Fibroblast of villous mesenchyme (primary cell): ENCODE data around the gene UTS2R. TPM values are rescaled to one million over a fixed set of nuclear protein-coding genes. Genes with fewer than 3 reads are reported as not detected.
"Not testable (repeated sequence)": the region's sequence is repeated elsewhere in the genome, so short reads cannot be mapped to it uniquely, and the experiment has no call there.

Experiments
- DNase-seq: peaks from one replicate; pipeline ENCODE4 v3.0.0-alpha.2; 2010; ENCODE audit warnings: low read depth
- H3K4me3 ChIP-seq: 2 replicates; pipeline ENCODE4 v1.5.1; 2011; ENCODE audit warnings: low read depth, mild to moderate bottlenecking, low read length
- total RNA-seq: library from RNA; depleted of rRNA; stranded (reverse); fragments of >200 nt; gene quantifications from 2 replicates; pipeline ENCODE4 v1.2.3, GENCODE V29; 2012
- TF ChIP-seq, protein P1 (sequence below): IDR thresholded peaks from 2 replicates; pipeline ENCODE4 v1.5.1; 2012; ENCODE audit warnings: low read depth, mild to moderate bottlenecking, low read length; ENCODE audit not compliant: insufficient read depth

Gene UTS2R
- total RNA-seq, 1 donor = not detected

DNA sequence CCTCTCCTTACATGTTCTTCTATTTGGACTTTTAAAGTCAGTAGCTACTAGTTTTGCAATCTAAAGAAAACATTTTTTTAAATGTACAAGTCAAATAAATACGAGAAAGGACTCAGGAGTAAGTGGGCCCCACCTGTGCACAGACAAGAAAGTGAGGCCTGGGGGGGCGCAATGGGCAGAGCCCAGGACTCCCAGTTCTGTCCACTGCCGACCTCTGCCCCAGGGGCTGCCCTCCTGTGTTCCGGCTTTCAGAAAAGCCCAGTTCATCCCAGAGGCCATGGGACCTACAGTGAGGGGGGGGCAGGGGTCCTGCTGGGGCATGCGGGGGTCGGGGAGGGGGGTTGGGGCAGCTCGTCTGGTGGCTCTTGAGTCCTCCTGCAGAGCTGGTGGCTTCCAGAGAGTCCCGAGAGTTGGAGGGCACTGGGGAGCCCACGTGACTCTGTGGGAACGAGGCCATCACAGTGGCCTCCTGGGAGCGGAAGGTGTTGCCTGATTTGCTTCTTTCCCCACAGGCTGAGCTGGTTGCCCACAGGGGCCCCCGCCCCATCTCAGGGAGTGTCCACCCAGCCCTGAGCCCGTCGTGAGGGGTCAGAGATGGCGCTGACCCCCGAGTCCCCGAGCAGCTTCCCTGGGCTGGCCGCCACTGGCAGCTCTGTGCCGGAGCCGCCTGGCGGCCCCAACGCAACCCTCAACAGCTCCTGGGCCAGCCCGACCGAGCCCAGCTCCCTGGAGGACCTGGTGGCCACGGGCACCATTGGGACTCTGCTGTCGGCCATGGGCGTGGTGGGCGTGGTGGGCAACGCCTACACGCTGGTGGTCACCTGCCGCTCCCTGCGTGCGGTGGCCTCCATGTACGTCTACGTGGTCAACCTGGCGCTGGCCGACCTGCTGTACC lies 2.4 kb downstream of the UTS2R start:
- no peak overlapping the region for H3K4me3 ChIP-seq
- TF ChIP-seq, protein P1, sequence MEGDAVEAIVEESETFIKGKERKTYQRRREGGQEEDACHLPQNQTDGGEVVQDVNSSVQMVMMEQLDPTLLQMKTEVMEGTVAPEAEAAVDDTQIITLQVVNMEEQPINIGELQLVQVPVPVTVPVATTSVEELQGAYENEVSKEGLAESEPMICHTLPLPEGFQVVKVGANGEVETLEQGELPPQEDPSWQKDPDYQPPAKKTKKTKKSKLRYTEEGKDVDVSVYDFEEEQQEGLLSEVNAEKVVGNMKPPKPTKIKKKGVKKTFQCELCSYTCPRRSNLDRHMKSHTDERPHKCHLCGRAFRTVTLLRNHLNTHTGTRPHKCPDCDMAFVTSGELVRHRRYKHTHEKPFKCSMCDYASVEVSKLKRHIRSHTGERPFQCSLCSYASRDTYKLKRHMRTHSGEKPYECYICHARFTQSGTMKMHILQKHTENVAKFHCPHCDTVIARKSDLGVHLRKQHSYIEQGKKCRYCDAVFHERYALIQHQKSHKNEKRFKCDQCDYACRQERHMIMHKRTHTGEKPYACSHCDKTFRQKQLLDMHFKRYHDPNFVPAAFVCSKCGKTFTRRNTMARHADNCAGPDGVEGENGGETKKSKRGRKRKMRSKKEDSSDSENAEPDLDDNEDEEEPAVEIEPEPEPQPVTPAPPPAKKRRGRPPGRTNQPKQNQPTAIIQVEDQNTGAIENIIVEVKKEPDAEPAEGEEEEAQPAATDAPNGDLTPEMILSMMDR = no peak
- no peak for DNase-seq

DNA sequence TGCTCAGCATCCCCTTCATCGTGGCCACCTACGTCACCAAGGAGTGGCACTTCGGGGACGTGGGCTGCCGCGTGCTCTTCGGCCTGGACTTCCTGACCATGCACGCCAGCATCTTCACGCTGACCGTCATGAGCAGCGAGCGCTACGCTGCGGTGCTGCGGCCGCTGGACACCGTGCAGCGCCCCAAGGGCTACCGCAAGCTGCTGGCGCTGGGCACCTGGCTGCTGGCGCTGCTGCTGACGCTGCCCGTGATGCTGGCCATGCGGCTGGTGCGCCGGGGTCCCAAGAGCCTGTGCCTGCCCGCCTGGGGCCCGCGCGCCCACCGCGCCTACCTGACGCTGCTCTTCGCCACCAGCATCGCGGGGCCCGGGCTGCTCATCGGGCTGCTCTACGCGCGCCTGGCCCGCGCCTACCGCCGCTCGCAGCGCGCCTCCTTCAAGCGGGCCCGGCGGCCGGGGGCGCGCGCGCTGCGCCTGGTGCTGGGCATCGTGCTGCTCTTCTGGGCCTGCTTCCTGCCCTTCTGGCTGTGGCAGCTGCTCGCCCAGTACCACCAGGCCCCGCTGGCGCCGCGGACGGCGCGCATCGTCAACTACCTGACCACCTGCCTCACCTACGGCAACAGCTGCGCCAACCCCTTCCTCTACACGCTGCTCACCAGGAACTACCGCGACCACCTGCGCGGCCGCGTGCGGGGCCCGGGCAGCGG lies 3.2 kb downstream of the UTS2R start:
- H3K4me3 ChIP-seq = no peak overlapping the region
- TF ChIP-seq, protein P1 = no peak
- no peak for DNase-seq

DNA sequence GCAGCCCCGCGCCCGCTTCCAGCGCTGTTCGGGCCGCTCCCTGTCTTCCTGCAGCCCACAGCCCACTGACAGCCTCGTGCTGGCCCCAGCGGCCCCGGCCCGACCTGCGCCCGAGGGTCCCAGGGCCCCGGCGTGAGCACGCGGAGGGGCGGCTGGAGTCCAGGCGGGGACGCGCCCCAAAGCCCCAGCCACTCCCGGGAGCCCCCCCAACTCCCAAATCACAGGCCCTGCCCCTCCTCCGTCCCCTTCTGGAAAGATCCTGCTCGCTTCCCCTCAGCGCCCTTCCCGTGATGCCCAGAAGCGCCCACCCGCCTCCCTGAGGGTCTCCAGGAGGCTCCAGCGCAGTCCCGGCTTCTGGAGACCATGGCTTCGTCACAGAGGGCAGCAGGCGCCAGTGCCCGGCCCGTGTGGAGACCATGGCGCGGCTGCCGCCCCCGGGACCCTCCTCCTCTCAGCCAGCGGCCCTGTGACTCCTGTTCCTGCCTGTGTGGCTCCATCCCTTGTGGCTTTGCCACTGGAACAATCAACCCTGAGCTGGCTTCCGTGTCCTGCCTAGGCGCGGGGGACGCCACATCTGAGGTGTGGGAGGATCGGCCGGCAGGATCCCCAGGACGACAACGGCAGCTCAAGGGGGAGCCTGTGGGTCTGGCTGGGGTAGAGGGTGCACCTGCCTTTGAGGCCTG lies 3.9 kb downstream of the UTS2R start:
- no peak overlapping the region for H3K4me3 ChIP-seq
- TF ChIP-seq, protein P1 = no peak
- DNase-seq = no peak

DNA sequence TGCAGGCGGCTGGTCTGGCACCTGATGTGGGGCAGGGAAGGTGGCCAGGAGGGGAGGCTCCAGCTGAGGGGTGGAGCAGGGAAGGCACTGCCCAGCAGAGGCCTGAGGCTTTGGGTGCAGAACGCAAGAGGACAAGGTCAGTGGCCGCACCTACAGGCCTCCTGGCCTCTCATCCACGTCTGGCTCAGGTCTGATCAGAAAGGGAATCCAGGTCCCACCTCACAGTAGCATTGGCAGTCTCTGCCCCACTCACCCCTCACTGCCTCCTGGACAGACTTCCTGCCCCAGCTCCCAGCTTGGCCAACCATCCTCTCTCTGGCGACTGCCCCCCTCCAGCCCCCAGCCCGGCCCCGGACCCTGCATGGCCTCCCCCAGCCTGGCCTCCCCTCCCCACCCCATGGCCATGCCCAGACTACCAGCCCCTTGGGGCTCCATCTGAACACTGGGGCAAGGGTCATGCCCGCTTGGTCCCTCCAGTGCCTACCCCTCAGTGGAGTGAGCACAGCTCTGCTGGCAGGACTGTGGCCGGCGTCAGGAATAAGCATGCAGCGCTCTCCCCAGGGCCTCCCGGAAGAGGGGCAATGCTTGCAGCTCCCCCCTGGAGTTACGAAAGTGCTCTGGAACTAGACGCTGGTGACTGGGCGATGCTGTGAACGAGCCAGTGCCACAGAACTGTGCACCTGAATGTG lies 4.6 kb downstream of the UTS2R start:
- H3K4me3 ChIP-seq = no peak overlapping the region
- no peak for DNase-seq
- TF ChIP-seq, protein P1 = no peak

DNA sequence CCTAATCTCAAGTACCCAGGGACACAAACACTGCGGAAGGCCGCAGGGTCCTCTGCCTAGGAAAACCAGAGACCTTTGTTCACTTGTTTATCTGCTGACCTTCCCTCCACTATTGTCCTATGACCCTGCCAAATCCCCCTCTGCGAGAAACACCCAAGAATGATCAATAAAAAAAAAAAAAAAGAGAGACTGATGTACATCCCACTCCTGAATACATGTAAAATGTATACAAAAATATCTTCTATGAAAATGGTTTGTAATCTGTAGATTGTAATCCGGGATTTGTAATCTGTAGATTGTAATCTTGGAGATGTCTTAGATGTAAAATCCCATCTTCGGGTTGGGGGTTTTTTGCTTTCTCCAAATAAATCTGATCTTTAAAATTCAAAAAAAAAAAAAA lies 5.7 kb downstream of the UTS2R start:
- not testable (repeated sequence) for H3K4me3 ChIP-seq, DNase-seq

DNA sequence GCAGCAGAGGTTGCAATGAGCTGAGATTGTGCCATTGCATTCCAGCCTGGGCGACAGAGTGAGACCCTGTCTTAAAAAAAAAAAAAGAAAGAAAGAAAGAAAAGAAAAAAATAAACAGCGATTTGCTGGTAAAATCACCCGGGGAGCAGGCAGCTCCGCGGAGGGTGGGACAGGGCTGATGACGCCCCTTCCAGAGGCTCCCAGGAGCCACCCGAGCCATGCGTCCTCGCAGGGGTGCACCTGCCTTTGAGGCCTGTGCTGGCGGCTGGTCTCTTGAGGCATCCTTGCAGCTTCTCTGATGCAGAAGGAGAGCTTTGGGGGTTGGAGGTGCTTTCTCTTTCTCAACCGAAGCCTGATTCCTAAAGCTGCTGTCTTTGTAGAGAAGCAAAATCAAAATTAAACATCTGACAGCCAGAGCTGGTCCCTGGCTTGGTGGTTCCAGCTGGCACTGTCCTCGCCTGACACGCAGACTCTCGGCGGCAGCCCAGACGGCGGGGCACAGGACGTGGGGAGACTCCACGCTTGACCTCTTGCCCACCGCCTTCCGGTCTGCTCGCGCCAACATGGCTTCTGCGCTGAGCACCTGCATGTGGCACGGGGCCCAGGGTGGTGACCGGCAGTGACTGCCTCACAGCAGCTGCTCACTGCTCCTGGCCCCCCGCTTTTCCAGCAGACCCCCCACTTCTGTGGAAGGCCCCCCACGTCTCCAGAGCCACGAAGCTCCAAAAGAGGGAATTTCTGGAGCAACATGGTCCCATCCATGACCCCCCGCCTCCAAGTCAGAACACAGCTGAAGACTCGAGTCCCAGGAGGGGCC lies 6.6 kb downstream of the UTS2R start:
- H3K4me3 ChIP-seq = no peak overlapping the region
- TF ChIP-seq, protein P1 = no peak
- no peak for DNase-seq
